Muscle layer of colon (tissue), 2 donors: ENCODE data around the gene PPP6R2.
A peak's percentile ranks its signal among the peaks of the same experiment; 100 is the strongest.

ENCODE experiments used
- H3K27ac ChIP-seq: one replicate; pipeline ENCODE4 v1.7.0; 2013; ENCODE audit warnings: low read depth, mild to moderate bottlenecking, low read length, moderate library complexity
- H3K27me3 ChIP-seq, 2 donors: one replicate each; pipeline ENCODE4 v1.7.0; 2013; ENCODE audit warnings: low read length in 2 of 2, mild to moderate bottlenecking in 2 of 2; ENCODE audit not compliant: insufficient read depth in 2 of 2, control insufficient read depth in 1 of 2
- H3K36me3 ChIP-seq: one replicate; pipeline ENCODE4 v1.7.0; 2013; ENCODE audit warnings: mild to moderate bottlenecking, low read length; ENCODE audit not compliant: insufficient read depth
- H3K4me1 ChIP-seq: one replicate; pipeline ENCODE4 v1.7.0; 2013; ENCODE audit warnings: mild to moderate bottlenecking, low read length; ENCODE audit not compliant: insufficient read depth
- H3K4me3 ChIP-seq, 2 donors: one replicate each; pipeline ENCODE4 v1.7.0; 2013; ENCODE audit warnings: low read length in 2 of 2, low read depth in 1 of 2, mild to moderate bottlenecking in 1 of 2, moderate library complexity in 1 of 2
- H3K9ac ChIP-seq: one replicate; pipeline ENCODE4 v1.7.0; 2013; ENCODE audit warnings: low read length
- H3K9me3 ChIP-seq: one replicate; pipeline ENCODE4 v1.7.0; 2013; ENCODE audit warnings: mild to moderate bottlenecking, low read length
- donor health status: abdominal sarcoma.
- donor health status: Adenocarcinoma of cecum.

Gene PPP6R2

DNA sequence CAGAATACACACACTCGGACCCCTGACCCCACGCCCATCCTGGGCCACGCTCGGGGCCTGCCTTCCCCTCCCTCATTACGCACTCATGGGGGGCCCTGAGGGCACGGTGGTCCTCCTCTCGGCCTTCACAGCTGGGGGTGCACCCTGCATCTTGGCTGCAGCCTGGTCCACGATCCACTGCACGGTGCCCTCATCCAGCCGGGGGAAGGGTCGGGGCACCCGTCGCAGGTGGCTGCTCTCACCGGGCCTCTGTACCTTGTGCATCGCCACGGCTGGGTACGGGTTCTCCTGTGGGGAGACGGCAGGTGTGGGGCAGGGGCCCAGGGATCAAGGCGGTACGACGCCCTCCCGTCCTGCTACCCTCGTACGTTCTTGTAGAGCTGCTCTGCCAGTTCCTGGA lies 121.3 kb downstream of the PPP6R2 start:
- Histone ChIP-seq H3K4me3 (no peak overlapping the region), H3K9me3 (no peaks in the 10 kb centered on the region), H3K27ac (no peak overlapping the region), H3K4me1 (peaks cover 4% of the 10 kb centered on the region), H3K27me3 (no peaks in the 10 kb centered on the region), H3K9ac (no peak overlapping the region), H3K36me3 (peaks cover 76% of the 10 kb centered on the region)

DNA sequence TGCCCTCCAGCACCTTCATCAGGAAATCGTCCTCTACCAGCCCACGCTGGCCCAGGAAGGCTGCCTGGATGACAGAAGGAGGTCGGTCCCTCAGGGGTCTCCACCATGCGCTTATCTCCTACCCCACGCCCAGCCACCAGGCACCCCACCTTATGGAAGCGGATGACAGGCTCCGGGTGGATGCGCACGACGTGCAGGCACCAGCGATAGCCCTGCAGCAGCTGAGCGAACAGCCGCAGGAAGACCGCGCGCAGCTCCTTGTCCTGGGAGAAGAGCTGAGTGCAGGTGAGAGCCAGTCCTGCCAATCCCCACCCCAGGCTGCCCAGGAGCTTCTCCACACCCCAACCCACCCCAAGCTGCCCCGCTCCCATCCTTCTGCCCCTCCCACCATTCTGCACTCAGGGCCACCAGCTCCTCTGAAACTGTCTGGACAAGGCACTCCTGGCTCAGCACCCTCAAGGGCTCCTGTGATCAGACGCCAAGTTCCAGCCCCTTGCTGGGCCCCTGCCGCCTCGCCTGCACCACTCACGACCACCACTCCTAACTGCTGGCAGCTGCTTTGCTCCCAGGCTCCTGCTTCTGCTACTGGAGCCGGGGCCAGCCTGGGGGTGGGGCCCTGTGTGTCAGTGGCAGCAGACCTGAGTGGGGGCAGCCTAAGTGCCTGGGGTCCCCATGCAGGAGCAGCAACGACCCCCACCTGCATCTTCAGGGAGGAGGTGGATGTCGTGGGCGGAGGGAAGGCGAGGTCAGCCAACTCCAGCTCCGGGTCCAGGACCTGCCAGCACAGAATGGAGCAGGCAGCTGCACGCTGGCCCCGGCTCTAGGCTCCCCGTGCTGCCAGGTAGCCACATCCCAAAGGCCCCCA lies 122.2 kb downstream of the PPP6R2 start:
- no peak overlapping the region for H3K27ac ChIP-seq
- H3K36me3 ChIP-seq = peaks cover 69% of the 10 kb centered on the region
- H3K9ac ChIP-seq = no peak overlapping the region
- no peaks in the 10 kb centered on the region for H3K9me3 ChIP-seq
- peaks cover 9% of the 10 kb centered on the region for H3K4me1 ChIP-seq
- H3K4me3 ChIP-seq = no peak overlapping the region
- no peaks in the 10 kb centered on the region for H3K27me3 ChIP-seq

DNA sequence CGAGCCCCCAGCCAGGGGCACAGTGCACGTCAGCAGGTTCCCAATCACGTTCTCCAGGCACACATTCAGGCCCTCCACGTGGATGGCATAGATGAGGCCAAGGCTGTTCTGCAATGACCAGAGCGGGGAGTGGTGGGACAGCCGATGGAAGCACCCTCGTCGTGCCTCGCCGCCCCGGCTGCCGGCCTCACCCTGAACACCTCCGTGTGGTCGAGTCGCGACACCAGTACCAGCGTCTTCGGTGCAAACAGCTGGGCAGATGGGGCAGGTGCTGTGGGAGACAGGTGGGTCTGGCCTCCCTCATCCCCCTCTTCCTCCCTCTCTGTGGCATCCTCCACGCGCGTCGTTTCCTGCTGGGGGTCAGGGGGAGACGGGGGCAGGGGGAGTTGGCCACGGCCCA lies 124.2 kb downstream of the PPP6R2 start:
- peaks cover 51% of the 10 kb centered on the region for H3K36me3 ChIP-seq
- no peak overlapping the region for H3K9ac ChIP-seq
- H3K4me1 ChIP-seq = peaks cover 19% of the 10 kb centered on the region
- H3K27me3 ChIP-seq = no peaks in the 10 kb centered on the region
- no peaks in the 10 kb centered on the region for H3K9me3 ChIP-seq
- no peak overlapping the region for H3K4me3 ChIP-seq
- H3K27ac ChIP-seq = no peak overlapping the region

DNA sequence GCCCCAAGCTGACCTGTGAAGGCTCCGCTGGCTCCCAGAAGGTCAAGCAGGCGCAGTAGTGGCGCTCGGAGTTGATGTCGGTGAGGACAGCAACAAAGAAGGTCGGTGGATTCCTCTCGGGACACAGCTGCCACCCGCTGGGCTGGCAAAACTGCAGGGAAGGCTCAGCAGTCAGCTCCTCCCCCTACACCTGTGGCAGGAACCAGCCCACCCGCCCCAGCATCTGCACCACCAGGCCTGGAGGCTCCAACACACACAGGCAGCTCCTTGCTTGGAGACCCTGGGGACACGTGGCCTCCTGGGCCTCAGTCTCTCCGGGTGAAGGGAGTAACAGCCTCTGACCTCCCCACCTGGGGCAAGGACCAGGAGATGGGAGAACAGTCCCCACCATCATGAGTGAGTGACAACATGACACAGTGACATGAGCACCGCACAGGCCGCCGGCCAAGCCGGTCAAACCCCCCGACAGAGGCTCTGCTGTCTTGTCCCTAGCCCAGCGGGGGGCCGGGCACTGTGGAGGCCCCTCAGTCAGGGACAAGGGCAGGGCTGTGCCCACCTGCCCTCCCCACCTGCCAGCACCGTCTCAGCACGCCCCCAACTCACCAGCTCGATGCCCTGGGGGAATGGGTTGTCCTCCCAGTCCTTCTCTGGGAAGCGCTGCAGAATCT lies 124.8 kb downstream of the PPP6R2 start:
- Histone ChIP-seq H3K9ac (no peak overlapping the region), H3K4me1 (peaks cover 25% of the 10 kb centered on the region), H3K27ac (no peak overlapping the region), H3K9me3 (no peaks in the 10 kb centered on the region), H3K4me3 (no peak overlapping the region), H3K36me3 (peaks cover 45% of the 10 kb centered on the region), H3K27me3 (no peaks in the 10 kb centered on the region)

DNA sequence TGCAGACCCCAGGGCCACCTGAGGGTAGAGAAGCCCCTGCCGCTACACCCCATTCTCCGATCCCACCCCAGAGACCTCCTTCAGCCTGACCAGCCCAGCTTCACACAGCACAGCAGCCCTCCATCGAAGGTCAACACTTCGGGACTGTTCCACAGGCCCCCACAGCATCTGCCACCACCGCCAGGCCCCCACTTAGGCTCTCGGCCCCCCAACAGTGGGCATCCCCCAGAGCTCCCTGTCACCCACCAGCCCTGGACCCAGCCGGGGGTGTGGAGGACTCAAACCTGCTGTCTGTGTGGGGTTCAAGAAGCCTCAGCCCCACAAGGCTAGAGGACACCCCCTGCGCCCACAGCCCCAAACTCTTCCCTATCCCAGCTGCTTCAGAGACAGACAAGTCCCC lies 125.5 kb downstream of the PPP6R2 start:
- Histone ChIP-seq H3K4me3 (no peak overlapping the region), H3K36me3 (peaks cover 38% of the 10 kb centered on the region), H3K27me3 (no peaks in the 10 kb centered on the region), H3K9ac (no peak overlapping the region), H3K9me3 (no peaks in the 10 kb centered on the region), H3K27ac (no peak overlapping the region), H3K4me1 (peaks cover 32% of the 10 kb centered on the region)

DNA sequence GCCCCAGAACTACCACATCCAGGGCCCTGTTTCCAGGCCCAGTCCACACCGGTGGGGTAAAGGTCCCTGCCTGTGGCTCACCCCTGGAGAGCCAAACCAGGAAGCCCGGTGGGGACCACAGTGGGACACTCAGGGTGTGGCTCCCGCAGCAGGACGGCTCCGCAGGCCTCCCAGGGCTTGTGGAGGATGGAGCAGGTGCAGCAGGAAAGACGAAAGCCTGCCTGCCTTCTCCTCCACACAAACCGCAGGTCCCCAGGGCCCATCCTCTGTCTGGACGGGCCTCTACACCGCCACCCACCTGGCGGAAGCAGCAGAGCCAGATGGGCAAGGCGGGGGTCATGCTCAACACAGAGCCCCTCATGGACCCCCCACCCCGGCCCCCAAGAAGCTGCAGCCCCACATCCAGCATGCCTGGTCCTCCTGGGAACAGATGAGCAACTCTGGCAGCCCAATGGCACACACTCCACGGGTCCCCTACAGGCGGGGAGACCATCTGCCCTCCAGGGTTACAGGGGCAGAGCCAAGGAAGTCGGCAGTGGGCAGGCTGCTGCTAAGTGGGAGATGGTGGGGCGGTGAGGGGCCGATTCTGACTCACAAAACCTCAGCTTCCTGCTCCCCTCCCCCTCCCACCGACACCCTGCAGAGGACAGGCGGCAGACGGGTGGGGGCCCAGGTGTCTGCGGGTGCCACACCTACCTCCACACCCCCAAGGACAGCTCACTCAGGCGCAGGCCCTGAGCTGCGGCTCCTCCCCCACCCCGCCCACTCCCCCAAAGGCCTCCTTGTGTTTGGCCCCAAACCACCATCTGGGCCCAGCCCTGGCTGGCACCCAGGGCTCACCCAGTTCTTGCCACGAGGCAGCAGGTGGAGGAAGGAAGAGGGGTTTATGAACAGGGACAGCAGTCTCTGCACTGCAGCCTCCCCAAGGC lies 126.5 kb downstream of the PPP6R2 start:
- no peak overlapping the region for H3K9ac ChIP-seq

DNA sequence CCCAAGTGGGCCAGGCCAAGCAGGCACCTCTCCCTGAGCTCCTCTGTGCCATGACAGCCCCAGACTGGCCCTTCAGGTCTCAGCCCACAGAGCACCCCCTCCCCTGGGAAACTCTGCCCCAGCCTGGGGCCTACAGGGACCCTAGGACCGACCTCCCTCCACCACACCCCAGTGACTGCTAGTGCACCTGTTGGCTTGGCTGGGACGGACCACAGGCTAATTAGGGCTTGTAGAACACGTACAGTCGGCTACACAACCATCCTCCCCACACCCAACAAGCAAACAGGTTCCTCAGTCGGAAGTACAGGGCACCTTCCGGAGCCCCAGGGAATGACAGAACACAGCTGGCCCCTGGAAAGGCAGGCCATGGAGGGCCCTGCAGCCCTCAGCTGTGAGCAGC lies 127.4 kb downstream of the PPP6R2 start:
- H3K27me3 ChIP-seq = no peaks in the 10 kb centered on the region
- no peaks in the 10 kb centered on the region for H3K9me3 ChIP-seq
- no peak overlapping the region for H3K4me3 ChIP-seq
- peaks cover 38% of the 10 kb centered on the region for H3K4me1 ChIP-seq
- H3K27ac ChIP-seq = no peak overlapping the region
- H3K36me3 ChIP-seq = peaks cover 19% of the 10 kb centered on the region
- H3K9ac ChIP-seq = no peak overlapping the region

More for the DNA sequence above, 126.5 kb downstream of the PPP6R2 start:
- Histone ChIP-seq H3K36me3 (peaks cover 28% of the 10 kb centered on the region), H3K4me1 (peaks cover 34% of the 10 kb centered on the region), H3K4me3 (no peak overlapping the region), H3K27ac (no peak overlapping the region), H3K9me3 (no peaks in the 10 kb centered on the region), H3K27me3 (no peaks in the 10 kb centered on the region)

DNA sequence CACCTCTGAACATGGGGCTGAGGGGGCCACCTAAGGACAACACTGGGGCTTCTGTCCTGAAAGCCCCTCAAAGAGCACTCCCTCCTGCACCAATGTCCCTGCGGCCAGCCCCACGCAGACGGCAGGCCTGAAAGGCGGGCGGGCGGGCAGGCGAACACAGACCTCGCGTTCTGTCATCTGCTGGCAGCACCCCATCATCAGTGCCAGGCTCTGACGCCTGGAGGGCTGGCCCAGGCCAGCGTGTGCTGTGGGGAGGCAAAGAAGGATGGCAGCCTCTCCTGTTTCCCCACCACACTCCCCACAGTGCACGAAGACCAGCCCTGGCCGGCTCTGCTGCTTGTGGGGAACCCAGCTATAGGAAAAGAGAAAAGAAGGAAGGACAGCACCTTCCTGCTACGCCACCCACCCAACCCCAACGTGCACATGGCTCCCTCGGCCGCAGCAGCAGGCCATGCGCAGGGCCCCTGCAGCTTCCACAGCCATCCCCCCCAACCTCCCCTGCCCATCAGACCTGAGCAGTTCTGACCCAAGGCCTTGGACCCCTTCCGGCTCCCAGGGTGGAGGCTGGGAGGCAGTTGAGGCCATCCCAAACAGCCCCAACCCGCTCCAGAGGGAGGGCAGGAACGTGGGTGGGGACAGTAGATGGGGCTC lies 128.2 kb downstream of the PPP6R2 start:
- peaks cover 40% of the 10 kb centered on the region for H3K4me1 ChIP-seq
- H3K27ac ChIP-seq = no peak overlapping the region
- H3K9me3 ChIP-seq = no peaks in the 10 kb centered on the region
- H3K36me3 ChIP-seq = peaks cover 11% of the 10 kb centered on the region
- no peak overlapping the region for H3K9ac ChIP-seq
- no peaks in the 10 kb centered on the region for H3K27me3 ChIP-seq
- H3K4me3 ChIP-seq = no peak overlapping the region

DNA sequence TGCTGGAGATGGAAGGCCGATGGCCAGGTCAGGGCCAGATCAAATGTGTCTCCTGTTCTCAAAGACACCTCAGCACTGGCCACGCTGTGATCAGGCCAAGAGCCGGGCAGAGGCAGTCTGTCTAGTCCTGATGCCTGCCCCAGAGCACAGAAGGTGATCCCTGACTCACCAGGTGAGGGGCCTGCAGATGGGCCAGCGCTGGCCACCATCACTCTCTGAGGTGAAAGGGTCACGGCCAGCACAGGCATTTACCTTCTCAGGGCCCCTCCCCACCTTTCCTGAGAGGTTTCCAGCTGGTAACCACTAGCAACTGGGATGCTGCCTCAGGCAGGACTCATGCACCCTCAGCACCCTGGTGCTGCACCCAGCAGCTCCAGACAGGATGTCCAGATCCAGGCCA lies 128.8 kb downstream of the PPP6R2 start:
- Histone ChIP-seq H3K9ac (no peak overlapping the region), H3K27ac (no peak overlapping the region), H3K4me1 (peaks cover 40% of the 10 kb centered on the region), H3K4me3 (no peak overlapping the region), H3K9me3 (no peaks in the 10 kb centered on the region), H3K36me3 (peaks cover 5% of the 10 kb centered on the region), H3K27me3 (no peaks in the 10 kb centered on the region)

DNA sequence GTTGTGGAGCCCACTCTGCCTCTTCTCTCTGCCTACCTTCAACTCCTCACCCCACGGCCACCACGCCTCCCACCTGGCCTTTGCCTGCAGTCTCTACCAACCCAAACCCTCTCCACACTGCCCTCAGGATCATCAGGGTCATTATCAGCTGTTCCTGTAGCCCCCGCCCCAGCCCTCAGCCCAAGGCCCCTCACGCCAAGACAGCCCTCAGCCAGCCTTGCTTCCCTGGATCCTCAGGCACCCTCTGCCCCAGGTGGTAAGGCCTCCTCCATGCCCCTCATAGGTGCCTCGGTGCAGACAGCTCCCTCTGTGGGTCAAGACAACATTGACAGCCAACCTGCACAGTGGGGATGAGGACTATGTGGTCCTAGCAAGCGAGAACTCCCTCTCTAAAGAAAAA lies 130.0 kb downstream of the PPP6R2 start:
- Histone ChIP-seq H3K9me3 (no peaks in the 10 kb centered on the region), H3K27me3 (no peaks in the 10 kb centered on the region), H3K27ac (no peak overlapping the region), H3K4me1 (peaks cover 40% of the 10 kb centered on the region), H3K4me3 (peak overlapping the region; percentile 71 to 79), H3K9ac (peak overlapping the region; percentile 68), H3K36me3 (no peaks in the 10 kb centered on the region)
